Stimulated activated CD4-positive, alpha-beta T cell treated with anti-CD3 and anti-CD28 coated beads, Interleukin-4, amount 100 ng/mL, for 1 hour (primary cell): ENCODE measurements around the gene CDHR2.
A peak's percentile ranks its signal among the peaks of the same experiment; 100 is the strongest.

ENCODE experiments used
- DNase-seq: peaks from one replicate; pipeline ENCODE4 v3.0.0-alpha.2; 2020

The CDHR2 gene

GRCh38 chr5:176530393-176530982 is 18.7 kb upstream of the CDHR2 start:
- DNase-seq: no peak

GRCh38 chr5:176530983-176531901 is 17.9 kb upstream of the CDHR2 start:
- peak; percentile 40 for DNase-seq

- no peak for DNase-seq
Measured at GRCh38 chr5:176531902-176532493, 17.1 kb upstream of the CDHR2 start.

- no peak for DNase-seq
Measured at GRCh38 chr5:176532795-176533194, 16.3 kb upstream of the CDHR2 start.

GRCh38 chr5:176533390-176533789 is 15.8 kb upstream of the CDHR2 start:
- DNase-seq: no peak

GRCh38 chr5:176533894-176534611 is 15.1 kb upstream of the CDHR2 start:
- no peak for DNase-seq

- no peak for DNase-seq
Measured at GRCh38 chr5:176534640-176535039, 14.5 kb upstream of the CDHR2 start.

GRCh38 chr5:176535101-176535663 is 14.0 kb upstream of the CDHR2 start:
- DNase-seq: no peak

GRCh38 chr5:176535664-176536131 is 13.4 kb upstream of the CDHR2 start:
- DNase-seq: no peak

- DNase-seq: peak; percentile 79
Measured at GRCh38 chr5:176536132-176536901, 12.8 kb upstream of the CDHR2 start.

GRCh38 chr5:176536902-176537553 is 12.1 kb upstream of the CDHR2 start, which contains the start of gene RNF44:
RNF44 (minus strand) TSS chr5:176537402; CDS start chr5:176532472, 4,930 bp downstream.
- DNase-seq: peak; percentile 99

GRCh38 chr5:176537554-176538229 is 11.4 kb upstream of the CDHR2 start:
- peak; percentile 94 for DNase-seq

GRCh38 chr5:176538230-176538988 is 10.7 kb upstream of the CDHR2 start:
- DNase-seq: no peak

- DNase-seq: no peak
Measured at GRCh38 chr5:176538989-176539384, 10.2 kb upstream of the CDHR2 start.

GRCh38 chr5:176540476-176540899 is 8.7 kb upstream of the CDHR2 start:
- no peak for DNase-seq

- no peak for DNase-seq
Measured at GRCh38 chr5:176540956-176541337, 8.2 kb upstream of the CDHR2 start.

- peak; percentile 64 for DNase-seq
Measured at GRCh38 chr5:176541338-176542134, 7.6 kb upstream of the CDHR2 start.

GRCh38 chr5:176542135-176542595 is 7.0 kb upstream of the CDHR2 start:
- DNase-seq: peak; percentile 73
